Measurements from ENCODE around the gene TMEM126B. TPM values are rescaled to one million over a fixed set of nuclear protein-coding genes. Genes with fewer than 3 reads are reported as not detected.
A peak's percentile ranks its signal among the peaks of the same experiment; 100 is the strongest.

TMEM126B gene
- total RNA-seq: 67.0 and 73.0 TPM in 2 replicates

DNA sequence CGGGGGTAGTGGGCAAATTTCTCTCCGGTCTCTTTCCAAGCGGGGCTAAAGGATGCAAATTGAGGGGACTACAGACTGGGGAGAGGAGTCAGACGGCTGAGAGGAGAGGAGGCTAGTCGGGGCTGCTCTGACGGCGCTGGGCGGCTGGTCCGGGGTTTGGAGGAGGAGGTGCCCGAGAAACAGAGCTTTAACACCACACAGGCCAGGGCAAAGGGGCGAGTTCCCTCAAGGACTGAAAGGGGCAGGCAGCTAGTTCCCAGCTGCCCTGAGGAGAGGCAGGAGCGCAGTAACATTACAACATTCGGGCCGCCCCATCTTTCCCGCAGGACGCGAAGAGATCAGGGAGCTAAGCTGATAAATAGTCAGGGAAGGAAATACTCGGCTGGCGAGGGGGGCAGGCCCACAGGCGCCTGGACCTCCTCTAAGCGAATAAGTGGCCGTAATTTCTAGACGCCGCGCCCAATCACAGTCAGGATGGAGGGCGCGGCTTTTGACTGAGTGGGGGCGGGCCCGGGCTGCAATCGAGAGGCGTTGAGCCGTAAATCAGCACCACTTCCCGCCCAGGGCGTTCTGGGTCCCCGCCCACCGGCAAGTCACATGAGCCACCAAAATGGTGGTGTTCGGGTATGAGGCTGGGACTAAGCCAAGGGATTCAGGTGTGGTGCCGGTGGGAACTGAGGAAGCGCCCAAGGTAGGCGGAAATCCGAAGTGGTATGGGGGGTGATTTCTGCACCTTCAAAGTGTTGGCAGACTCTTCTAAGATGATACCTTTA, at the start of gene TMEM126B:
Gene TMEM126B (plus strand): TSS at position 596 of the 773 bp plus-strand sequence. CDS start 15 bp downstream, at position 611.
- DNase-seq (ENCODE audit: low read depth): peak; percentile 98
- H3K4me3 ChIP-seq (ENCODE audit: low read depth, low read length): peak within 1 kb of the TSS; percentile 71
- TF ChIP-seq CTCF (IDR thresholded peaks at IDR 0.05; ENCODE audit: insufficient read depth, low read depth, low read length): no peak

- no peak for TF ChIP-seq CTCF (IDR thresholded peaks at IDR 0.05; ENCODE audit: insufficient read depth, low read depth, low read length)
- H3K4me3 ChIP-seq (ENCODE audit: low read depth, low read length): no peak overlapping the region
- no peak for DNase-seq (ENCODE audit: low read depth)
These were observed 46.3 kb upstream of the TMEM126B start for GRCh38 chr11:85582111-85582510.

- DNase-seq (ENCODE audit: low read depth): no peak
- no peak overlapping the region for H3K4me3 ChIP-seq (ENCODE audit: low read depth, low read length)
- TF ChIP-seq CTCF (IDR thresholded peaks at IDR 0.05; ENCODE audit: insufficient read depth, low read depth, low read length): no peak
These were observed 39.0 kb upstream of the TMEM126B start for GRCh38 chr11:85589373-85589772.

GRCh38 chr11:85590848-85591483, 37.4 kb upstream of the TMEM126B start:
- H3K4me3 ChIP-seq (ENCODE audit: low read depth, low read length): no peak overlapping the region
- TF ChIP-seq CTCF (IDR thresholded peaks at IDR 0.05; ENCODE audit: insufficient read depth, low read depth, low read length): peak; percentile 9
- DNase-seq (ENCODE audit: low read depth): peak; percentile 21

DNA sequence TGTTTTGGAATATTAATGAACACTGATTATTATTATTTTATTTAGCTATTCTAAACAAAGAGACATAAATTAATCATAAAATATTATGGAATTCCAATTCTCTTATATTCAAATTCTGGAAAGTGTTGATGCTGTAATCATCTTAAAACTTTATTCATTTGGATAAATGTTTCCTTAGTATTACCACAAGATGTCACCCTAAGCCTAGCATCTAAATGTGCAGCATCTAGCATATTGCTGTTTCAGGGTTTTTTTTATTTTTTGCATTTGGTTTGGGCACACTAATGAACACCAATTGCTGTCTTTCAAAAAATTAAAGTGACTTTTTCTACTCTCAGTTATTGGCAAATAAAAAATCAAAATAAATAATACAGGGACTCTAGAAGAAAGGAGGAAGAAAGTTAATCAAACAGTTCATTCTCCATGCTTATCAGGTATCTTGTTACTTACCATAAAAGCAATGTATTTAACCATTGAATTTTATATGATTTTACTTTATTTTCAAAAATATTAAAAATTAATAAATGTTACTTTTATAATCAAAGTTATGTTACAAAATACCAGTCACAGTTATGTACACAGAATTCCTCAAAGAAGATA, 33.0 kb upstream of the TMEM126B start:
- H3K4me3 ChIP-seq (ENCODE audit: low read depth, low read length): no peak overlapping the region
- peak; percentile 59 for TF ChIP-seq CTCF (IDR thresholded peaks at IDR 0.05; ENCODE audit: insufficient read depth, low read depth, low read length)
- DNase-seq (ENCODE audit: low read depth): peak; percentile 62

DNA sequence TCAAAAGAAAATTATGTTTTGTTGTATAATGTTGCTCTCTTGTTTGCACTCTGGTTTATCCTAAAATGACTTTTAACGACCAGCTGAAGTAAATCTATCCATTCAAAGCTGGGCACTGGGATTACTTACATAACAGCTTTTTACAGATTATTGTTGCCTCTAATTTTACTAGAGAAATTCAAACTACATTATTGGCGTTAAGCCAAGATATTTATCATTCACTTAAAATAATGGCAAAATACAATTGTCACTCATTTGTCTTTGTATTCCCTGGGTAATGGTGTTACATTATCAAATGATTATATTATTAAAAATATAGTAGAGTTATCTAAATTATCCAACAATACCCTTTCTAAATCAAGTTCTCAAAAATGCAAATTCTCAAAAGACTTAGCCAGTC, 31.5 kb upstream of the TMEM126B start:
- no peak for TF ChIP-seq CTCF (IDR thresholded peaks at IDR 0.05; ENCODE audit: insufficient read depth, low read depth, low read length)
- H3K4me3 ChIP-seq (ENCODE audit: low read depth, low read length): no peak overlapping the region
- no peak for DNase-seq (ENCODE audit: low read depth)
